ENCODE data around the gene OR1I1.

OR1I1 gene

GRCh38 chr19:15099017-15099582 lies 17.1 kb downstream of the OR1I1 start:
- DNase-seq, result no peak

GRCh38 chr19:15101479-15102082 lies 19.6 kb downstream of the OR1I1 start:
- peak; percentile 59 to 72 (median 68) for DNase-seq

- DNase-seq, result no peak
These were observed 22.0 kb downstream of the OR1I1 start for GRCh38 chr19:15104003-15104402.

- no peak for DNase-seq
These were observed 22.4 kb downstream of the OR1I1 start for GRCh38 chr19:15104411-15104810.

GRCh38 chr19:15105044-15105443 lies 23.0 kb downstream of the OR1I1 start:
- DNase-seq, result no peak

- DNase-seq, result no peak
These were observed 25.3 kb downstream of the OR1I1 start, which contains the start of gene SYDE1 for GRCh38 chr19:15107061-15108010. Gene SYDE1, plus strand, starts transcription at chr19:15107401. Its CDS starts 33 bp downstream, at chr19:15107434.

- no peak for DNase-seq
These were observed 26.3 kb downstream of the OR1I1 start for GRCh38 chr19:15108145-15108844.

- DNase-seq, result no peak
These were observed 27.1 kb downstream of the OR1I1 start for GRCh38 chr19:15108845-15109767.

GRCh38 chr19:15109768-15110417 lies 27.9 kb downstream of the OR1I1 start:
- no peak for DNase-seq

- no peak for DNase-seq
These were observed 28.4 kb downstream of the OR1I1 start for GRCh38 chr19:15110418-15110815.

- no peak for DNase-seq
These were observed 29.7 kb downstream of the OR1I1 start for GRCh38 chr19:15111758-15112157.

- no peak for DNase-seq
These were observed 30.4 kb downstream of the OR1I1 start for GRCh38 chr19:15112385-15112784.

- no peak for DNase-seq
These were observed 31.5 kb downstream of the OR1I1 start for GRCh38 chr19:15113245-15114152.

- DNase-seq, result no peak
These were observed 32.1 kb downstream of the OR1I1 start for GRCh38 chr19:15114153-15114540.

GRCh38 chr19:15115080-15115479 lies 33.1 kb downstream of the OR1I1 start:
- DNase-seq, result no peak

GRCh38 chr19:15115762-15116615 lies 34.0 kb downstream of the OR1I1 start:
- no peak for DNase-seq

- DNase-seq, result no peak
These were observed 34.8 kb downstream of the OR1I1 start for GRCh38 chr19:15116856-15117255.

- DNase-seq, result no peak
These were observed 36.2 kb downstream of the OR1I1 start for GRCh38 chr19:15118248-15118647.
